ENCODE measurements around the gene SLC35D1. TPM values are rescaled to one million over a fixed set of nuclear protein-coding genes. Genes with fewer than 3 reads are reported as not detected.

SLC35D1 gene
- total RNA-seq, 2 experiments from 2014 or later, result 8.3 to 8.4 TPM

DNA sequence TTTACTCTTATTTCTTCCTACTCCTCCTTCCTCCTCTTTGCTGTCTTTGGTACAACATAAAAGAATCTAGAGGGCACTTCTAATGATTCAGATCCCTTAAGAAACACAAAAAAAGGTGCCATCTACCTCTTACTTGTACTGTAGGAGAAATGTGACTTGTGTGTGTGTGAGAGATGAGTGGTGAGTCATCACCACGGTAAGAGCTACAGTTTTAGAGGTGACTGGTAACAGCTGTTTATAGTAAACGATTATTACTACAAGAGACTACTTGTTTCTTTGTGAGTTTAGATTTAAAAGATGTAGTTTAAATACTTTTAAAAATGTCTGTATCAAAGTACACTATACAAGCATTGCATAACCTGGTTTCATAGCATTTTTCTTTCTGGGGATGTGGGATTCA is 40.4 kb downstream of the SLC35D1 start:
- Mint-ChIP-seq H3K27ac (peak overlapping the region; percentile 76), H3K36me3 (ENCODE audit: low read depth) (peaks cover 50% of the 10 kb centered on the region), H3K27me3 (no peaks in the 10 kb centered on the region), H3K4me3 (no peak overlapping the region), H3K4me1 (ENCODE audit: low read depth) (peaks cover 6% of the 10 kb centered on the region), H3K9me3 (peaks cover 1% of the 10 kb centered on the region)
- intact Hi-C loops (cut with micrococcal nuclease), result no loop called here
- ATAC-seq (peak; percentile 71), DNase-seq (peak; percentile 11)
- TF ChIP-seq, protein P1, sequence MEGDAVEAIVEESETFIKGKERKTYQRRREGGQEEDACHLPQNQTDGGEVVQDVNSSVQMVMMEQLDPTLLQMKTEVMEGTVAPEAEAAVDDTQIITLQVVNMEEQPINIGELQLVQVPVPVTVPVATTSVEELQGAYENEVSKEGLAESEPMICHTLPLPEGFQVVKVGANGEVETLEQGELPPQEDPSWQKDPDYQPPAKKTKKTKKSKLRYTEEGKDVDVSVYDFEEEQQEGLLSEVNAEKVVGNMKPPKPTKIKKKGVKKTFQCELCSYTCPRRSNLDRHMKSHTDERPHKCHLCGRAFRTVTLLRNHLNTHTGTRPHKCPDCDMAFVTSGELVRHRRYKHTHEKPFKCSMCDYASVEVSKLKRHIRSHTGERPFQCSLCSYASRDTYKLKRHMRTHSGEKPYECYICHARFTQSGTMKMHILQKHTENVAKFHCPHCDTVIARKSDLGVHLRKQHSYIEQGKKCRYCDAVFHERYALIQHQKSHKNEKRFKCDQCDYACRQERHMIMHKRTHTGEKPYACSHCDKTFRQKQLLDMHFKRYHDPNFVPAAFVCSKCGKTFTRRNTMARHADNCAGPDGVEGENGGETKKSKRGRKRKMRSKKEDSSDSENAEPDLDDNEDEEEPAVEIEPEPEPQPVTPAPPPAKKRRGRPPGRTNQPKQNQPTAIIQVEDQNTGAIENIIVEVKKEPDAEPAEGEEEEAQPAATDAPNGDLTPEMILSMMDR (IDR thresholded peaks at IDR 0.05), result no peak
- ChIA-PET CTCF (interaction anchor here (1.4 to 2.0 kb wide), 4 partner anchors 24 to 200 kb away, joined by 3 to 7 read pairs (median 4); no protein-coding TSS in a partner anchor), POLR2A (no interaction called here)

DNA sequence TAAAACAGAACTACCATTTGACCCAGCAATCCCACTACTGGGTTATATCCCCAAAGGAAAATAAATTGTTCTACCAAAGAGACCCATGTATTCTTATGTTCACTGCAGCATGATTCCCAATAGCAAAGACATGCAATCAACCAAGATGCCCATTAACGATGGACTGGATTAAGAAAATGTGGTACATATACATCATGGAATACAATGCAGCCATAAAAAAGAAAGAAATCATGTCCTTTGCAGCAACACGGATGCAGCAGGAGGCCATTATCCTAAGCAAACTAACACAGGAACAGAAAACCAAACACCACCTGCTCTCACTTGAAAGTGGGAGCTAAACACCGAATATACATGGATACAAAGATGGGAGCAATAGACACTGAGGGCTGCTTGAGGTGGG is 44.2 kb downstream of the SLC35D1 start:
- intact Hi-C loops (cut with micrococcal nuclease), result no loop called here
- Mint-ChIP-seq H3K27ac (no peak overlapping the region), H3K4me3 (no peak overlapping the region), H3K27me3 (no peaks in the 10 kb centered on the region), H3K36me3 (ENCODE audit: low read depth) (peaks cover 43% of the 10 kb centered on the region), H3K4me1 (ENCODE audit: low read depth) (peaks cover 4% of the 10 kb centered on the region), H3K9me3 (peaks cover 1% of the 10 kb centered on the region)
- CTCF ChIA-PET, result no interaction called here
- DNase-seq, result no peak
- ATAC-seq, result no peak
- POLR2A ChIA-PET, result no interaction called here
- TF ChIP-seq, protein P1 (IDR thresholded peaks at IDR 0.05), result no peak

DNA sequence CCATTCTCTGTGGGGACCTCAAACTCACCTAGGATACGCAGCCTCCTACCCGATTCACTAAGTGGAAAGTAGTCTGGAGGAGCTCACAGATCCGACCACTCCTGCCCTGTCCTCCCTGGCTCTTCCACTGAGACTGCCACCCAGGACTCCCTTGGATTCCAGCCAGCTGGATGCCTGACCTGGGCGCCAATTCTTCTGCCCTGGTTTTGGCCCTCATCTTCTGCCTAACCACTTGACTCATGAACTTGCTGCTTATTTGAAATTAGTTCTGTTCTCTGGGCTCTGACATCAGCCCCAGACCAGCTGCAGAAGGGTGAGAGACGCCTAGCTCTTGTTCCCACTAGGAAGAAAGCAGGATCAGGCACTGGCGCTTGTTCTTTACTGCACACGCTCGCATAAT is 48.9 kb downstream of the SLC35D1 start:
- intact Hi-C loops (cut with micrococcal nuclease), result no loop called here
- ChIA-PET POLR2A (no interaction called here), CTCF (interaction anchor here (1.2 to 1.8 kb wide), 2 partner anchors 9 to 139 kb away, joined by 3 to 11 read pairs; no protein-coding TSS in a partner anchor)
- DNase-seq (no peak), ATAC-seq (no peak)
- Mint-ChIP-seq H3K4me3 (no peak overlapping the region), H3K27me3 (no peaks in the 10 kb centered on the region), H3K4me1 (ENCODE audit: low read depth) (peaks cover 5% of the 10 kb centered on the region), H3K36me3 (ENCODE audit: low read depth) (peaks cover 32% of the 10 kb centered on the region), H3K9me3 (no peaks in the 10 kb centered on the region), H3K27ac (no peak overlapping the region)
- TF ChIP-seq, protein P1 (IDR thresholded peaks at IDR 0.05), result no peak

DNA sequence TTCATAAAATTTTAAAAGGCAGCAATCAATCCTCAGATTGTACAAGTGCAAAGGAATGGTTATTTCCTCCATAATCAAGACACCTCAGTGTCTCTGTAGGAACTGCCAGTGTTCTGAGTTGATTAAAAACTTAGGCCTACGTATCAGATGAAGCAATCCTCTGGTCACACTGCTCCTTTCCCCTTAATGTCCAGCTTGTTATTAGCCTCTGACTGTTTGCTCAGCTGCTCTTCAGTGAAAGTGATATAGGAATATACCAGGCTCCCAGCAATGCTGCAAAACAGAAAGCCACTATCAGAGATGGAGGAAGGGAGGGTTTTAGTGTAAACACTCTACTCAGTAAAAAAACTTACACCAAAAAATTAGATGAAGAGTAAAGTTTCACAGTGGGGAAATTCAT is 49.8 kb downstream of the SLC35D1 start:
- no peak overlapping the region for H3K4me3 Mint-ChIP-seq
- H3K27me3 Mint-ChIP-seq, result no peaks in the 10 kb centered on the region
- CTCF ChIA-PET, result interaction anchor here (1.8 kb wide), 1 partner anchor 8 kb away, joined by 11 read pairs; no protein-coding TSS in a partner anchor
- no peak overlapping the region for H3K27ac Mint-ChIP-seq
- DNase-seq (no peak), ATAC-seq (no peak)
- no peaks in the 10 kb centered on the region for H3K9me3 Mint-ChIP-seq
- H3K4me1 Mint-ChIP-seq (ENCODE audit: low read depth), result peaks cover 7% of the 10 kb centered on the region
- intact Hi-C loops (cut with micrococcal nuclease), result no loop called here
- peaks cover 26% of the 10 kb centered on the region for H3K36me3 Mint-ChIP-seq (ENCODE audit: low read depth)
- TF ChIP-seq, protein P1 (IDR thresholded peaks at IDR 0.05), result no peak
- POLR2A ChIA-PET, result interaction anchor here (0.9 kb wide), 1 partner anchor 186 kb away, joined by 3 read pairs; no protein-coding TSS in a partner anchor

DNA sequence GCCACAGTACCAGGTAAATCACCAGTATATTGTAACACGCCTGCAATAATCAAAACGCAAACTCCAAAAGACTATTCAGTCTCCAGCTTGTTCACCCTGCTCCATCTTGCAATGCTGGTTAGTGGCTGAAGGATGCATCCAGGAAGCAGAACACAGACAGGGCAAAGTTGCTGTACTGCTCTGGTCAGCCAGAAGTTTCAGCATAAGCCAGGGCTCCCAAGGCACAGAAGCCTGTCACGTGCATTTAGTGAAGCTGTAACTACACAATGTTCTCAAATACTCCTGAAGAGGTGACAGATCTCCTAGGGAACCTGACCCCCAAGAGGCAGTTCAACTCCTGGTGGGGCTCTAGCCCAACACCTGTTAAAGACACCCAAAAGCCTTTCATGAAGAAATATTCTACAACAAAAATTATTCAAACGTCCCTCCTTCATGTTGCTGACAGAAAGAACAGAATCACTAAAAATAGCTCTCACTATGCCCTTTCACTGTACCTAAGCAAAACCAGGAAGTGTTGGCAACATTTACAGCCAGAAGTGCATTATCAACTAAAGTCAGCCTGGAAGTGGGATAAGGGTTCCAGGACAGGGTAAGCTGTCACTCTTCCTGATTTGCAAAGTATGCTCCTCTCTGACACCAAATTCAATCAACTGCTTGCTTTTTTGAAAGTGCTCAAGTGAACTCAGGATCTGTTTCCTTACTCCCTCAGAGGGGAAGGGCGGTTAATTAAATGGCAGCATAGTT is 52.1 kb downstream of the SLC35D1 start:
- H3K9me3 Mint-ChIP-seq, result no peaks in the 10 kb centered on the region
- H3K27me3 Mint-ChIP-seq, result no peaks in the 10 kb centered on the region
- ATAC-seq, result no peak
- no peak overlapping the region for H3K4me3 Mint-ChIP-seq
- peaks cover 16% of the 10 kb centered on the region for H3K4me1 Mint-ChIP-seq (ENCODE audit: low read depth)
- no peak overlapping the region for H3K27ac Mint-ChIP-seq
- intact Hi-C loops (cut with micrococcal nuclease), result no loop called here
- no peak for DNase-seq
- peaks cover 23% of the 10 kb centered on the region for H3K36me3 Mint-ChIP-seq (ENCODE audit: low read depth)
- TF ChIP-seq, protein P1 (IDR thresholded peaks at IDR 0.05), result no peak
- POLR2A ChIA-PET, result interaction anchor here (0.6 kb wide), 1 partner anchor 108 kb away, joined by 3 read pairs; no protein-coding TSS in a partner anchor
- CTCF ChIA-PET, result interaction anchor here (1.6 to 1.8 kb wide), 2 partner anchors 147 kb away, joined by 6 to 9 read pairs; no protein-coding TSS in a partner anchor
